Umbilical cord (tissue), 2 donors: ENCODE results near the gene LPIN1. TPM values are rescaled to one million over a fixed set of nuclear protein-coding genes. Genes with fewer than 3 reads are reported as not detected.
"Not testable (repeated sequence)": the region's sequence is repeated elsewhere in the genome, so short reads cannot be mapped to it uniquely, and the experiment has no call there.

Source experiments
- DNase-seq: peaks from one replicate; pipeline ENCODE4 v3.0.0-alpha.2; 2015; ENCODE audit warnings: low spot score
- total RNA-seq: library from RNA; depleted of rRNA; stranded (reverse); fragments of >200 nt; gene quantifications from one replicate; pipeline ENCODE4 v1.2.3, GENCODE V29; 2014; ENCODE audit warnings: low replicate concordance; ENCODE audit not compliant: insufficient read depth

LPIN1 gene
- total RNA-seq, 1 donor from 2014 or later: 23.1 TPM

- no peak for DNase-seq
These were observed 30.3 kb upstream of the LPIN1 start for GRCh38 chr2:11715987-11716652.

- no peak for DNase-seq
These were observed 29.6 kb upstream of the LPIN1 start for GRCh38 chr2:11716689-11717321.

DNA sequence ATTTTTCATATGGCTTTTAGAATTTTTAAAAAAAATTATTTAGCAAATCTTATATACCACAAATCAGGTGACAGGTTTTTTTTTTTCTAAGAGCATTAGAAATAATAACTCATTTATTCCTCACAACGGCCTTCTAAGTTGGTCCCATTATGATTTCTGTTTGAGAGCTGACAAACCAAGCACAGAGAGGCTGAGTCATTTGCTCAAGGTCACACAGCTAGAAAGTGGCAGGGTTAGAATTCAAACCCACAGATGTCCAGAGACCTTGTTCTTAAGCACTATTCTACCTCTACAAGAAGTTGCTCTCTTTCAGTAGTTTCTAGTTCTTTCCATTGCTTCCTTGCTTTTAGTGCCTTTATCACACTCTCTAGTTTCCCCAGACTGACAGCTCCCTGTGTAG, 28.8 kb upstream of the LPIN1 start:
- DNase-seq: no peak

GRCh38 chr2:11718606-11719005, 27.8 kb upstream of the LPIN1 start:
- no peak for DNase-seq

DNA sequence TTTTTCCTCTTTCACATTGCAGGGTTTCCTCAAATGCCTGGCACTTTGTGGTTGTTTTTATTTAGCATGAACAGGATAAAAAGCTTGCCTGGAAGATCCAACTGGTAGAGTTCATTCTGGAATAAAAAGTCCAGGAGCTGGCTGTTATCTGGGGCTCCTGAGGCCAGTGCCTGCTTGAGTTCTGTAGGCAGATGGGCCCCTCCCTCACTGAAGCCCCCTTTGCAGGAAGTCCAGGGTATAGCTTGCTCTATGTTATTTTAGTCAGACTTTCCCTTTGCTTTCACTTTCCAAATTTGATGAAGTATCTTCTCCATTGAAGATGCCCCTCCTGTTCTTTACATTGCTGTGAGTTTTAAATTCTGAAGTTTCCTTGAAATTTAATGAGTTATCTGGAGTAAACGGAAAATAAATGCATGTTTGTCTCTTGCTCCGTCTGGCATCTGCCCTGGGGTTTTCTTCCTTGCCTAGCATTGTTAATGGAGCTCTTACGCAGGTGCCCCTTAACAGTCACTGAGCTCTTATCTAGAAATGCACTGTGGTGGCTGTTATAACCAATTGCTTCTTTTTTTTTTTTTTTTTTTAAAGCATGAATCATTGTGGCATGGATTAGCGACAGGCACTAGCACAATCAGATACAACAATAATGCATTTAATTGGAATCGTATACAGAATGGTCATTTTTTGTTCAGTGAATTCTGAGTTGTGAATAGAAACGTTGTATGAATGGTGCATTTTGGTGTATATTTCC, 27.0 kb upstream of the LPIN1 start:
- DNase-seq: no peak

DNA sequence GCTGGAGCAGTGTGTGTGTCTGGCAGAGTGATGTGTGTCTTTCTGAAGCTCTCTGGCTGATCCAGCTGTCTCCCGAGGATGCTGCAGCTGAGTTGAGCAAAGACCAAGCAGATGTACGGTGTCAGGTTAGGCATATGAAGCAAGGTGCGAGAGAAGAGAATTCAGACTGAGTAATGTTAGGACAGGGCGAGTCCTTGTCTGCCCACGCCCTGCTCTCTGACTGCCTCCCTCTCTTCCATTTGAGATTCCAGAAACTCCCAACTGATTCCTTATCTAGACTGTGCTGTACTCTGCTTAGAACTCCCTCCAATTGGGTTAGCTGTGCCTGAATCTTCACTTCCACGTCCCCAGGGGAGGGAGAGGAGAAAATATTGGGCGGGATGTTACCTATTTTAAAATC, 25.7 kb upstream of the LPIN1 start:
- DNase-seq: no peak

DNA sequence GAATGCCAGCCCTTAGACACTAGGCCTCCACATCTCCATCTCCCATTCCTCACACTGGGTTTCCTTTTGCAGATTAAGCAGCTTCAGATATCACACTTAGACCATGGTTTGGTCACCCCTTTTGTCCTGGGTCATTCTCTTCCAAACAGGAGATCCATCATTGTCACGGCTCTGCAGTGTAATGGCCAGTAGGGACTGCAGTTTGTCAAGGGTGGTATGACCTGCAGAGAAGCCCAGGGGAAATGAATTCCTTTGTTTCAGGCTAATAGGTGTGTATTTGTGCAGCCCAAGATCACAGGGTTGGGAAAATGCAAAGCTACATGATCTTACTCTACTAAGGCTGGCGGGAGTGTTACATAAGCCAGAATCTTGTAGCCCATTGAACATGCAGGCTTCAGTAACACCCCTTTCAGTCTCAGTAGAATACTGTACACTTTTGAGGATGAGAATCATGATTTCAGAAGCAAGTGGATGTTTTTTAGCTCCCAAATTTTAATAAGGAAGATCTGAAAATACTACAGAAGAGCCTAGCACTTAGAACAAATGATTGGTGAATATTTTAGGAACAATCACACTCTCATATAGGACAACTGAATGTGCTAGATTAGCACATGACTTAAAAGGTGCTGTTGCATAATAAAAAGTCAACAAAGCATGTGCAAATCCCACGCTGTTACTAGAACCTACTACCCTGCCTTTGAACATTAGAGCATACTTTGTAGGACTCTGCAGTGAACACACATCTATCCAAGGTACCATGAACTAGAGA, 24.0 kb upstream of the LPIN1 start:
- no peak for DNase-seq

- no peak for DNase-seq
These were observed 23.4 kb upstream of the LPIN1 start for GRCh38 chr2:11723061-11723371.

DNA sequence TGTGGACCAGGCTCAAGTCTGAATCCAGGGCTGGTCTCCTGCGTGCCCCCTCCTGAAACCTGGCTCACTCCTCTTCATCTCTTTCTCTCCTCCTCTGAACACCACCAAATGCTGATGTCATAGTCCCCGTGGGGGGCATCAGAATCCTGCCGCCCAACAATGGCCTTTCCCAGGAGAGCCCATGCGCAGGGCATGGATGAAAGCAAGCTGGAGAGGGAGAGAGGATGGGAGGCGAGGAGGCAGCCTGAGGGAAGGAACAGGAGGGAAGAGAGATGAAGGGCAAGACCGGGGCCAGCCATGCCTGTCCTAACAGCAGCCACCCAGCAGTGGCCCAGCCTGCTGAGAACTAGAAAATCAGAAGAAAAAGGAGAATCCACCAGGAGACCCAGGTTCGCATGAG, 22.3 kb upstream of the LPIN1 start:
- DNase-seq: no peak

DNA sequence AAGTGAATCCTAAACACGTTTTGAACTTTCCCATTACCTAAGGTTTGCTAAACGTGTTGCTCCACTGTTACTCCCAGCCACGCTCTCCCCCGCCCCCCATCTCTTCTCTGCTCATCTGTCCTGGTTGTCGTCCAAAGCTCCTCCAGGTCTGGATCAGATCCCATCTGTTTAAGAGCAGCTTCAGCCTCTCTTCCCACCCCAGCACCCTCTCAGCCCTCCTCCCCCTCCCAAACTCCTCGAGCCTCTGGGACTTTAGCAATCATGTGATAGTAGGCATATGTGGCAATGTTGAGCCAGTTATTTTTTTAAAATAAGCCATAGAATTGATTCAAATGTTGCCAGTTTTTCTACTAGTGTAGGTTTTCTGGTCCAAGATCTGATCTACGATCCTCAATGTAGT, 20.0 kb upstream of the LPIN1 start:
- no peak for DNase-seq

GRCh38 chr2:11729362-11730212, 16.8 kb upstream of the LPIN1 start:
- no peak for DNase-seq

DNA sequence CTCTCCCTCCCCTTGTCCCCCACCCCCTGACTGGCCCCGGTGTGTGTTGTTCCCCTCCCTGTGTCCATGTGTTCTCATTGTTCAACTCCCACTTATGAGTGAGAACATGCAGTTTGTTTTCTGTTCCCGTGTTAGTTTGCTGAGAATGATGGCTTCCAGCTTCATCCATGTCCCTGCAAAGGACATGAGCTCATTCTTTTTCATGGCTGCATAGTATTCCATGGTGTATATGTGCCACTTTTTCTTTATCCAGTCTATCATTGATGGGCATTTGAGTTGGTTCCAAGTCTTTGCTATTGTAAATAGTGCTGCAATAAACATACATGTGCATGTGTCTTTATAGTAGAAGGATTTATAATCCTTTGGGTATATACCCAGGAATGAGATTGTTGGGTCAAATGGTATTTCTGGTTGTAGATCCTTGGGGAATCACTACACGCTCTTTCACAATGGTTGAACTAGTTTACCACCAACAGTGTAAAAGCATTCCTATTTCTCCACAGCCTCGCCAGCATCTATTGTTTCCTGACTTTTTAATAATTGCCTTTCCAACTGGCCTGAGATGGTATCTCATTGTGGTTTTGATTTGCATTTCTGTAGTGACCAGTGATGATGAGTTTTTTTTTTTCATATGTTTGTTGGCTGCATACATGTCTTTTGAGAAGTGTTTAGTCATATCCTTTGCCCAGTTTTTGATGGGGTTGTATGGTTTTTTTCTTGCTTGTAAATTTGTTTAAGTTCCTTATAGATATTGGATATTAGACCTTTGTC, 15.0 kb upstream of the LPIN1 start:
- not testable (repeated sequence) for DNase-seq

- DNase-seq: no peak
These were observed 13.8 kb upstream of the LPIN1 start for GRCh38 chr2:11732587-11732986.

DNA sequence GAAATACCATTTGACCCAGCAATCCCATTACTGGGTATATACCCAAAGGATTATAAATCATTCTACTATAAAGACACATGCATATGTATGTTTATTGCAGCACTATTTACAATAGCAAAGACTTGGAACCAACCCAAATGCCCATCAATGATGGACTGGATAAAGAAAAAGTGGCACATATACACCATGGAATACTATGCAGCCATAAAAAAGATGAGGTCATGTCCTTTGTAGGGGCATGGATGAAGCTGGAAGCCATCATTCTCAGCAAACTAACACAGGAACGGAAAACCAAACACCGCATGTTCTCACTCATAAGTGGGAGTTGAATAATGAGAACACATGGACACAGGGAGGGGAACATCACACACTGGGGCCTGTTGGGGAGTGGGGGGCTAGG, 8.6 kb upstream of the LPIN1 start:
- not testable (repeated sequence) for DNase-seq

GRCh38 chr2:11738589-11739436, 7.6 kb upstream of the LPIN1 start:
- DNase-seq: peak; percentile 69

GRCh38 chr2:11740723-11741122, 5.7 kb upstream of the LPIN1 start:
- DNase-seq: no peak

- DNase-seq: no peak
These were observed 4.1 kb upstream of the LPIN1 start for GRCh38 chr2:11742317-11742701.

GRCh38 chr2:11742702-11743357, 3.6 kb upstream of the LPIN1 start:
- no peak for DNase-seq

DNA sequence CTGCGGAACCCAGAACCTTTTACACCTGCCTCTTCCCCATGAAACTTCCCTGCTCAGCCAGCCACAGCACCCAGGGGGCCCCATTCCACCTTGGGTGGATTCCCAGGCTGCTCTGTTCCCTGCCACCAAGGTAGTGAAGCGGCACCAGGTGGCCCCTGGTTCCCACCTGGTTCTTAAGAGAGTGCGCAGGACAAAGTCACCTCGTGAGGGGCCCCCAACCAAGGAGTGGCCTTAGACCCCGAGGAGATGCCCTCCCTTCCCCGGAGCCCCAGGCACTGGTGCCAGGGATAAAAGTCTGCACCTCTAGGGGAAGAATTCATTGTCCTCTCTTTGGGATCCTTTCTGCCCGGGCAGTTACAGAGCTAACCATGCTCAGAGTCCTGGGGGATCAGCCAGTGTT, 3.1 kb upstream of the LPIN1 start:
- DNase-seq: no peak
